Prostate gland (tissue), 2 donors: ENCODE results near the gene NPIPB9. TPM values are rescaled to one million over a fixed set of nuclear protein-coding genes. Genes with fewer than 3 reads are reported as not detected.

Experiments used
- DNase-seq: peaks from one replicate; pipeline ENCODE4 v3.0.0-alpha.2; 2019; ENCODE audit warnings: low spot score
- H3K27ac ChIP-seq, 2 donors: fragments of 200-600 bp; sonication (generic); 2 replicates each; pipeline ENCODE4 v1.5.1; 2017 to 2019
- H3K27me3 ChIP-seq: fragments of 200-600 bp; sonication (generic); replicated peaks from 2 replicates; pipeline ENCODE4 v1.5.1; 2019; ENCODE audit not compliant: insufficient read depth
- H3K36me3 ChIP-seq, 2 donors: fragments of 200-600 bp; sonication (generic); 1 replicate in 1 of 2; 2 replicates in 1 of 2; pipeline versions ENCODE4 v1.5.1 to v1.8.1; 2017 to 2019
- H3K4me1 ChIP-seq: fragments of 200-600 bp; sonication (generic); replicated peaks from 2 replicates; pipeline ENCODE4 v1.5.1; 2019
- H3K4me3 ChIP-seq, 2 donors: fragments of 200-600 bp; sonication (generic); 2 replicates each; pipeline ENCODE4 v1.5.1; 2017 to 2019
- H3K9me3 ChIP-seq: fragments of 200-600 bp; sonication (generic); 2 replicates; pipeline ENCODE4 v1.5.1; 2017
- CTCF ChIP-seq, 4 experiments: fragments of 200-600 bp in 2 of 4; fragments of 450-650 bp in 2 of 4; sonication (generic) in 2 of 4; IDR thresholded peaks; 1 replicate in 3 of 4; 2 replicates in 1 of 4; pipeline ENCODE4 v1.5.1; 2016 to 2019; ENCODE audit warnings: antibody characterized with exemption in 4 of 4, mild to moderate bottlenecking in 2 of 4, moderate library complexity in 2 of 4
- POLR2A ChIP-seq: fragments of 450-650 bp; IDR thresholded peaks from one replicate; pipeline ENCODE4 v1.6.1; 2016; ENCODE audit warnings: antibody characterized with exemption, mild to moderate bottlenecking
- POLR2AphosphoS5 ChIP-seq: sonication (generic); formaldehyde crosslinking; IDR thresholded peaks from one replicate; pipeline ENCODE4 v1.6.1; 2017; ENCODE audit warnings: antibody characterized with exemption
- WGBS: methylation state at CpG from one replicate; pipeline ENCODE4 v1.1.5; 2018; 5-methylcytosine and 5-hydroxymethylcytosine counted together
- intact Hi-C: fragments of 100-400 bp; cut with DNase I; formaldehyde crosslinking; loops from one replicate; pipeline ENCODE4 v1.14.2; 2022
- microRNA-seq: library from miRNA; unstranded; fragments of <30 nt; microRNA quantifications from one replicate; pipeline ENCODE4, GENCODE V29; 2016
- small RNA-seq, 2 donors: library from RNA; depleted of rRNA; stranded (forward); fragments of <200 nt; gene quantifications; one replicate each; pipeline ENCODE3, GENCODE V24; 2016
- total RNA-seq, 2 donors: library from RNA; depleted of rRNA; stranded (reverse); fragments of >200 nt; gene quantifications; one replicate each; pipeline ENCODE4 v1.1.0, GENCODE V29; 2016

The NPIPB9 gene
- total RNA-seq, 2 donors from 2014 or later, result 6.2 TPM; not detected in 1

GRCh38 chr16:28821874-28822519, 70.4 kb downstream of the NPIPB9 start:
- no peaks in the 10 kb centered on the region for H3K9me3 ChIP-seq
- peak overlapping the region; percentile 98 to 99 for H3K27ac ChIP-seq
- H3K4me3 ChIP-seq, result peak overlapping the region; percentile 96 to 100
- WGBS, result 34% methylated on average over 13 of the region's 13 CpGs
- TF ChIP-seq POLR2A (no peak), CTCF (IDR thresholded peaks at IDR 0.05) (no peak), POLR2AphosphoS5 (no peak)
- H3K4me1 ChIP-seq, result peaks cover 8% of the 10 kb centered on the region
- no peak for DNase-seq
- no peaks in the 10 kb centered on the region for H3K27me3 ChIP-seq
- intact Hi-C loops, result loop anchor here (5.0 kb wide), 1 partner anchor 125 kb away; no protein-coding TSS in a partner anchor
- H3K36me3 ChIP-seq, result no peaks in the 10 kb centered on the region

Small RNA genes within 50 kb of the gene (microRNA-seq; reads per million reads assigned to microRNA genes)
- gene MIR6862-2, result not detected

Small RNA genes within 50 kb of the gene (small RNA-seq; reads per million reads assigned to genes)
- 0 reads per million in 2 donors for gene MIR6862-2

Other genes with a start within 250 kb of the NPIPB9 start
- gene IL27, start 245.0 kb upstream of the NPIPB9 start, total RNA-seq, result not detected
- gene NUPR1, start 212.8 kb upstream of the NPIPB9 start, total RNA-seq, result 100 to 1,000 TPM in 1 of 2 donors, 10 to 100 TPM in 1; 79.6 to 107 TPM
- gene SGF29, start 197.9 kb upstream of the NPIPB9 start, total RNA-seq, result 10 to 100 TPM; 32.2 to 59.7 TPM
- 1 to 10 TPM in 1 of 2 donors, under 1 TPM in 1; 0.96 to 3.1 TPM for gene SULT1A2, start 154.7 kb upstream of the NPIPB9 start, total RNA-seq
- 10 to 100 TPM; 17.6 to 21.5 TPM for gene SULT1A1, start 141.7 kb upstream of the NPIPB9 start, total RNA-seq
- gene NPIPB8, start 113.7 kb upstream of the NPIPB9 start, total RNA-seq, result 1 to 10 TPM in 1 of 2 donors, not detected in 1; 6.0 TPM
- gene EIF3C, start 40.3 kb upstream of the NPIPB9 start, total RNA-seq, result 100 to 1,000 TPM; 186 to 373 TPM
- gene ATXN2L, start 71.2 kb downstream of the NPIPB9 start, total RNA-seq, result 100 to 1,000 TPM in 1 of 2 donors, 10 to 100 TPM in 1; 83.4 to 151 TPM
- gene TUFM, start 94.6 kb downstream of the NPIPB9 start, total RNA-seq, result 100 to 1,000 TPM; 114 to 151 TPM
- gene SH2B1, start 112.1 kb downstream of the NPIPB9 start, total RNA-seq, result 10 to 100 TPM; 51.6 to 84.2 TPM
- gene ATP2A1, start 126.7 kb downstream of the NPIPB9 start, total RNA-seq, result 1 to 10 TPM; 1.5 to 3.1 TPM
- gene RABEP2, start 173.5 kb downstream of the NPIPB9 start, total RNA-seq, result 100 to 1,000 TPM; 128 to 139 TPM
- under 1 TPM; 0.46 to 0.51 TPM for gene CD19, start 180.2 kb downstream of the NPIPB9 start, total RNA-seq
- 10 to 100 TPM; 18.8 to 47.3 TPM for gene NFATC2IP, start 199.2 kb downstream of the NPIPB9 start, total RNA-seq
- 10 to 100 TPM; 14.8 to 57.4 TPM for gene SPNS1, start 223.0 kb downstream of the NPIPB9 start, total RNA-seq
- gene LAT, start 233.3 kb downstream of the NPIPB9 start, total RNA-seq, result 1 to 10 TPM; 4.7 to 5.7 TPM